TTC549 (cell line): ENCODE results near the gene P2RY2.

ENCODE experiments used
- FAIRE-seq: peaks from 2 replicates; lab custom pipeline; 2012; peaks lifted over from hg19 to GRCh38; lab: Jason Lieb, UNC

The P2RY2 gene

DNA sequence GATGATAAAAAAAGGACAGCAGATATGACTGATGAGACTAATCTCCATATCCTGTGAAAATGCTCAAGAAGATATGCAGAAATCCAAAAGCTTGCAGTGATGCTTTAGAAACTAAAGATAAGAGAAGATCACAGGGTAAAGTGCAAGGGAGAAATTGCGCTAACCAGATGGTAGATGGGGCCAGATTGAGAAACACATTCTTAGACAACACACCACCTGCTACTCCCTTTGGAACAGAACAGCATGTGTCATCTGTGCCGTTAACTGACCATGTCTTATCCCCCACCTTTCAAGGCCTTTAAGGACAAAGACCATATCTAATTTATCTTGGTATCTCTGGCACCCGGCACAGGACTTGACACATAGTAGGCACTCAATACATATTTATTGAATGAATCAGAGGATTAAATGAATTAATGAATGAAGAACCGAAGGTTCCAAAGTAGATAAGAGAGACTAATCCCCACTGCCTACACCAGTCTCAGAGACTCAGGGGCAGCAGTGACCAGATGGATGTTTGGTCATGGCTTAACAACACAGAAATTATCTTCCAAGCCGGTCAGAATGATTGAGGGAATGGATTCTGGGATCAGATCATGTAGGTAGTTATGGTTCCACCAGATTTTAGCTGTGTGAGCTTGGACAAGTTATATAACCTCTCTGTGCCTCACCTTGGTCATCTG is 12.3 kb upstream of the P2RY2 start:
- FAIRE-seq, result no peak

- FAIRE-seq, result no peak
Measured at GRCh38 chr11:73206801-73207200, 11.3 kb upstream of the P2RY2 start.

DNA sequence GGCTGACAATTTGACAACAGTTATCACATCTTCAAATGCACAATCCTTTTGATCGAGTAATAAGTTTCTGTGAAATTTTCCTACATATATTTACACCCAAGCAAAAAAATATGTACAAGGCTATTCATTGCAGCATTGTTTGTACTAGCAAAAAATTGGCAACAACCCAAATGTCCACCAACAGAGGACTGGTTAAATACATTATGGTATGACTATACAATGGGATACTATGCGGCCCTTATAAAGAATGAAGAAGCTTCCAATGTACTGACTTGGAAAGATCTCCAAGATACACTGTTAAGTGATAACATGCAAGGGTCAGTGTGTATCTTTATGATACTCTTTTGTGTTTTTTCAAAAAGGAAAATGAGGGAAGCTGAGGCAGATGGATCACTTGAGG is 8.2 kb upstream of the P2RY2 start:
- no peak for FAIRE-seq

GRCh38 chr11:73210916-73211667 is 7.0 kb upstream of the P2RY2 start:
- FAIRE-seq, result no peak

GRCh38 chr11:73213196-73214143 is 4.6 kb upstream of the P2RY2 start:
- no peak for FAIRE-seq

- FAIRE-seq, result no peak
Measured at GRCh38 chr11:73215191-73216134, 2.6 kb upstream of the P2RY2 start.

- FAIRE-seq, result no peak
Measured at GRCh38 chr11:73216465-73216864, 1.6 kb upstream of the P2RY2 start.

DNA sequence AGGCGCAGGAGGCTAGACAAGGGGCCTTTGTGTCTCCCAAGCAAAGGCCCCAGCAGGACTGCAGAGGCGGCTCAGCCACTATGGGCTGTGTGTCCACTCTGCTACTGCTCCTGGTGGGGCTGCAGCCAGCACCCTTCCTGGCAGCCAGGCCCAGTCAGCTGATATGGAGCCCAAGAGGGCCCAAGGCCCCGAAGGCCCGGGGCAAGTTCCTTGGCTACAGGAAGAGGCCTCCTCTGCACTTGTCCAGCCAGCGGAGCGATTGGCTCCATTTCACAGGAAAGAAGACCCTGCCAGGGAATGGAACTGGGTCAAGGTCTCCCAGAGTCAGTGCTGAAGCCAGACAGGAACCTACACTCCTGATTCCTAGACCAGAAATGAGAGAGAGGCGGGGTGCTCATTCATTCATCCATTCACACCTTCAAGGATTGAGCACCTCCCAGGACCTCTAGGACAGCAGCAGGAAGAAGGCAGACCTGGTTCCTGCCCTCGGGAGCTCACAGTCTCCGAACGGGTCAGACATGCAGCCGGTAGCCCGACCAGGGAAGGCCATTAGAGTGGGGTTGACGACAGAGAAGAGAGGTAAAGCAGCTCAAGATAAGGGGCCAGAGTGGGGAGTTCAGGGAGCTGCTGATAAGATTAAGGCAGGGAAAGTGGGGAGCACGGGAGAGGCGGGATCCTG is 811 bp upstream of the P2RY2 start:
- FAIRE-seq, result no peak

- FAIRE-seq, result no peak
Measured at GRCh38 chr11:73217810-73218105, 323 bp upstream of the P2RY2 start.

- FAIRE-seq, result no peak
Measured at GRCh38 chr11:73218830-73219215, 742 bp downstream of the P2RY2 start.

- FAIRE-seq, result no peak
Measured at GRCh38 chr11:73219396-73220285, 1.6 kb downstream of the P2RY2 start.

DNA sequence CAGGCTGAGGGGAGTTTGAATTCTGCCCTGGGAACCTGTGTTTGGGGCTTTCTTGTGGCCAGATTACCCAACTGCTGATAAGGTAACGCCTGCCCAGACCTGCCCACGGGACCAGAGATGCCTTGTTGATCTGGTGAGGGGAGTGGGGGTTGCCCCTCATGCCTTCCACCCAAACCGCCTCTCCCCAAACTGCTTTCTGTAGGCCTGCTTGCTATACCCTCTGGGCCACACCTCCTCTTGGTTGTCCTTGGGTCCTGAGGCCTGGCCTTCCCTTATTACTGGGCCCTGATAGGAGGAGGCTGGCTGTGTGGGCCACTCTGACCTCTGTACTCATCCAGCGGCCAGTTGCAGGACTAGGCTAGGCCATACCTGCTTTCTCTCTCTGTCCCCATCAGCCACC is 3.4 kb downstream of the P2RY2 start:
- FAIRE-seq, result no peak

- no peak for FAIRE-seq
Measured at GRCh38 chr11:73221996-73222395, 3.9 kb downstream of the P2RY2 start.

DNA sequence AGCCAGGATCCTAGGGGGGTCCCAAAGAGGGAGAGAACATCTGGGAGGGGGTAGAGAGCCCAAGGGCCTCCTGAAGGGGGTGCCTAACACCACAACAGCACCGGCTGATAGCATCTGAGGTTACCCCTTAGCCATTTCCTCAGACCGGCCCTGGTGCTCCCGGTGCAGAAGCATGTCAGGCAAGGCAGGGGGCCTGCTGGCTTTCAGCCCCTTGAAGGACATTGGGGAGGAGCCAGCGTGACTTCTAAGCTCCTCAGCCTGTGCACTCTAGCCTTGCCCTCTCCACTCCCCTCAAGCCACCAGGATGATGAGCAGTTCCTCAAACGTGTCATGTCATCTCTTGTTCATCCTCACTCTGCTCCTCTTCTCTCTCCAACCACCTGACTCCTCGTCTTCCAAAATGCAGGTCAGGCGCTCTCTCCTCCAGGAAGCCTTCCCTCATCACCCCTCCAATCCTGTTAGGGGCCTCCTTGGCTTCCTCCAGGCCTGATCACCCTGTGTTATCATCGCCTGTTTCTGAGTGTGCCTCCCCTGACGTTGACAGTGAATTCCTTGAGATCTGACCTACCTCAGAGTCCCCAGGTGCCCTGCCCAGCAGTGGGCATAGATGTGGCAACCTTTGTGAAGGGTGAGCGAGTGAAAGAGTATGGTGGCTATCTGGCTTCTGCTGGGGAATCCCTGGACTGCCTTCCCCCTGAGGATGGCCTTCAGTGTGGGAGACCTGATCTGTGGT is 6.1 kb downstream of the P2RY2 start:
- FAIRE-seq, result no peak

DNA sequence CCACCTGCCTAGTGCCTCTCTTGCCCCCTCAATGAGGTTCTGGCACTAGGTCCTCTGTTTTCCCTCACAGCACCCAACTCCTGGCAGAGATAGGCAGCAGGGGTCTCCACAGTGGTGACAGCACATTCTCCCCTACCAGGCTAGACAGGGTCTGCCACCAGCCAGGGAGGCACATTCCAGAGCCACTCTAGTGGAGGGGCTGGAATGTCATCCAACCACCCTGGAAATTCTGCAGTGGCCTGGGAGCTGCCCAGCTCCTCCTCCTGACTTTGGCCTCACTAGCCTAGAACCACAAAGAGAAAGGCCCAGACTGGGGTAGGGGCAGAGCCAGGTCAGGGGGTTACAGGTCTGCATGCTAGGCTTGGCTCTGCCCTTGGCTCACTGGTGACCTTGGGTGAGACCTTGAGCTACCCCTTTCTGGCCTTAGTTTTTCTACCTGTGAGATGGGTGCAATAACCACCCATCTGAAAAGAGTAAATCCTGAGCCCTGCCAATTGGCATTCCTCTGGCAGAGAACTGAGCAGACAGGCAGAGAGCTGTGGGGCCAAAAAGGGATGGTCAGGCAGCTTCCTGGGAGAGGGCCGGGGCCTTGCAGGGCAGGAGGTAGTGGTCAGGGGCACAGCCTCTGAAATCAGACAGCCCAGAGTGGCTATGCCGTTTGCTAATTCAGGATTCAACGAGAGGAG is 7.1 kb downstream of the P2RY2 start:
- no peak for FAIRE-seq

GRCh38 chr11:73225851-73226250 is 7.8 kb downstream of the P2RY2 start:
- FAIRE-seq, result no peak

DNA sequence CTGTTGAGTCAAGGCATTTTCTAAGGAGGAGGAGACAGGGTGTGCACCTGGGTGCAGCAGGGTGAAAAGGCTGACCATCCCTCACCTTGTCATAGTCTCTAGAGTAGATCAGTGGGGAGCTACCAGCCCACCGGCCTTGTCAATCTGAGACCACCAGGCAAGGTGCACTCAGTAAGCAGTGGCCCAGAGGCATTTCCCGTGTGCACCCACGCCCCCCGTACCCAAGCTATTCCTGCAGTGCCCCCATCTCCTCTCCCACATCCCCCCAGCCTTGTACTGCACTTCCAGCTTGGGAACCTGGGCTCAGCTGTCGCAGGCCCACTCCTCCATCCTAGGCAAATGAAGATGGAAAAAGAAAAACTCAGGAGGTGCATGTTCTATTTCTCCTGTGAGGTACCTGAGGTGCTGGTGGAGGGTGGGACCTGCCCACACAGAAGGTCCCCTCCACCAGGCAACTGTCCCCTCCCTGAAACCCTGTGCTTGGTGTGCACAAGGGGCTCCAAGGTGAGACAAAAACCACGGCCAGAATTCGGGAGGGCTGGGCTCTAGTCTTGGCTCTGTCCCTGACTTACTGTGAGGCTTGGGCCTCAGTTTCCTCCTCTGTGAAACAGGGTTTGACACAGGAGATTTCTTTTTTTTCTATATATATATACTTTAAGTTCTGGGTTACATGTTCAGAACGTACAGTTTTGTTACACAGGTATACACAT is 8.4 kb downstream of the P2RY2 start:
- FAIRE-seq, result no peak

DNA sequence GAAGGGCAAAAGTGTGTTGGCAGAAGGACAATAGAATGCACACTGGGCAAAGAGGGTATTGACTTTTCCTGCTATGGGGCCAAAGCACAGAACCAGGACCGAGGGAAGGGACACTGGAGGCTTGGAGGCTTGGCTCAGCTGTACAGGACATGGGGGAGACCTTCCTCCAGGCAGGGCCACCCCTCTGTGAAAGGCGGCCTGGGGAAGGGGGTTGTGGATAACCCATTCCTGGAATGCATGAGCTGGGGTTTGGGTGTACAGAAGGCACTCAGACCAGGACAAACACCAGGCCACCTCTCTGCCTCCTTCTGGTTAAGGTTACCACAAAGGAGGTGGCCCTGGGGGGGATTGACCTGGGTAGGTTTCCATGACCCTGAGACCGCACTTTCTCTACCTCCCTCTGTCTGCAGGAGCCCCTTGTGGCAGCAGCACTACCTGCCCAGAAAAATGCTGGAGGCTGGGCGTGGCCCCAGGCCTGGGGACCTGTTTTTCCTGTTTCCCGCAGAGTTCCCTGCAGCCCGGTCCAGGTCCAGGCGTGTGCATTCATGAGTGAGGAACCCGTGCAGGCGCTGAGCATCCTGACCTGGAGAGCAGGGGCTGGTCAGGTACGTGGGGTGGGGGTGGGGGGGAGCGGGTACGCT is 9.6 kb downstream of the P2RY2 start:
- no peak for FAIRE-seq
